HG03354 (cell line): ENCODE measurements around the gene TTK.

Source experiments
- ATAC-seq: cut with Tn5 transposase; IDR thresholded peaks from one replicate; pipeline ENCODE4 v1.9.1; 2021; ENCODE audit warnings: mild to moderate bottlenecking; ENCODE audit not compliant: unreplicated experiment, poor library complexity, severe bottlenecking

TTK gene

GRCh38 chr6:80004173-80005072 lies at the start of gene TTK:
Gene TTK (plus strand): TSS chr6:80004649. CDS start chr6:80005844, 1,195 bp downstream.
- peak; percentile 99 for ATAC-seq

GRCh38 chr6:79954849-79955248 lies 49.6 kb upstream of the TTK start:
- ATAC-seq: no peak

GRCh38 chr6:79964607-79965081 lies 39.8 kb upstream of the TTK start:
- no peak for ATAC-seq

- ATAC-seq: no peak
These were observed 37.3 kb upstream of the TTK start for GRCh38 chr6:79967178-79967577.

- no peak for ATAC-seq
These were observed 34.7 kb upstream of the TTK start for GRCh38 chr6:79969784-79970183.

- no peak for ATAC-seq
These were observed 33.3 kb upstream of the TTK start for GRCh38 chr6:79971193-79971592.

- ATAC-seq: no peak
These were observed 22.8 kb upstream of the TTK start for GRCh38 chr6:79981652-79982051.

- ATAC-seq: no peak
These were observed 20.2 kb upstream of the TTK start for GRCh38 chr6:79984261-79984660.

- ATAC-seq: no peak
These were observed 19.3 kb upstream of the TTK start for GRCh38 chr6:79985128-79985527.

- no peak for ATAC-seq
These were observed 14.8 kb upstream of the TTK start for GRCh38 chr6:79989641-79990040.

GRCh38 chr6:79993012-79993910 lies 11.2 kb upstream of the TTK start:
- no peak for ATAC-seq

GRCh38 chr6:79993911-79994309 lies 10.5 kb upstream of the TTK start:
- no peak for ATAC-seq

- ATAC-seq: no peak
These were observed 6.7 kb upstream of the TTK start for GRCh38 chr6:79997728-79998127.

- no peak for ATAC-seq
These were observed 3.1 kb upstream of the TTK start for GRCh38 chr6:80001337-80001736.

GRCh38 chr6:80003826-80004172 lies 650 bp upstream of the TTK start:
- ATAC-seq: peak; percentile 25

GRCh38 chr6:80005406-80005805 lies 957 bp downstream of the TTK start:
- ATAC-seq: no peak

- ATAC-seq: no peak
These were observed 2.1 kb downstream of the TTK start for GRCh38 chr6:80006541-80006940.

GRCh38 chr6:80009531-80009930 lies 5.1 kb downstream of the TTK start:
- no peak for ATAC-seq

GRCh38 chr6:80010288-80010687 lies 5.8 kb downstream of the TTK start:
- no peak for ATAC-seq

GRCh38 chr6:80015839-80016435 lies 11.5 kb downstream of the TTK start:
- ATAC-seq: no peak
